ENCODE results near the gene THG1L.

The THG1L gene

GRCh38 chr5:157710431-157710830 lies 20.8 kb upstream of the THG1L start:
- Histone ChIP-seq H3K36me3 (ENCODE audit: insufficient read depth, low read length) (no peaks in the 10 kb centered on the region), H3K27ac (ENCODE audit: low read depth, low read length, poor library complexity, severe bottlenecking) (no peak overlapping the region), H2AFZ (ENCODE audit: low read length) (no peak overlapping the region), H3K4me3 (ENCODE audit: low read depth, low read length, poor library complexity, severe bottlenecking) (no peak overlapping the region), H3K79me2 (ENCODE audit: insufficient read depth, low read length) (no peaks in the 10 kb centered on the region), H3K4me1 (ENCODE audit: insufficient read depth, low read length, severe bottlenecking) (no peaks in the 10 kb centered on the region), H3K9ac (ENCODE audit: low read length) (no peak overlapping the region), H3K9me3 (ENCODE audit: low read length) (no peaks in the 10 kb centered on the region), H4K20me1 (ENCODE audit: insufficient read depth, low read length) (no peaks in the 10 kb centered on the region), H3K4me2 (ENCODE audit: low read length) (no peak overlapping the region), H3F3A (ENCODE audit: insufficient read depth, low read length) (no peaks in the 10 kb centered on the region), H3K9me2 (ENCODE audit: low read depth, low read length) (no peaks in the 10 kb centered on the region), H3K27me3 (ENCODE audit: insufficient read depth, low read length) (no peaks in the 10 kb centered on the region)
- TF ChIP-seq EZH2 (IDR thresholded peaks at IDR 0.05; ENCODE audit: borderline replicate concordance, low read length): no peak
- TF ChIP-seq, protein P1, sequence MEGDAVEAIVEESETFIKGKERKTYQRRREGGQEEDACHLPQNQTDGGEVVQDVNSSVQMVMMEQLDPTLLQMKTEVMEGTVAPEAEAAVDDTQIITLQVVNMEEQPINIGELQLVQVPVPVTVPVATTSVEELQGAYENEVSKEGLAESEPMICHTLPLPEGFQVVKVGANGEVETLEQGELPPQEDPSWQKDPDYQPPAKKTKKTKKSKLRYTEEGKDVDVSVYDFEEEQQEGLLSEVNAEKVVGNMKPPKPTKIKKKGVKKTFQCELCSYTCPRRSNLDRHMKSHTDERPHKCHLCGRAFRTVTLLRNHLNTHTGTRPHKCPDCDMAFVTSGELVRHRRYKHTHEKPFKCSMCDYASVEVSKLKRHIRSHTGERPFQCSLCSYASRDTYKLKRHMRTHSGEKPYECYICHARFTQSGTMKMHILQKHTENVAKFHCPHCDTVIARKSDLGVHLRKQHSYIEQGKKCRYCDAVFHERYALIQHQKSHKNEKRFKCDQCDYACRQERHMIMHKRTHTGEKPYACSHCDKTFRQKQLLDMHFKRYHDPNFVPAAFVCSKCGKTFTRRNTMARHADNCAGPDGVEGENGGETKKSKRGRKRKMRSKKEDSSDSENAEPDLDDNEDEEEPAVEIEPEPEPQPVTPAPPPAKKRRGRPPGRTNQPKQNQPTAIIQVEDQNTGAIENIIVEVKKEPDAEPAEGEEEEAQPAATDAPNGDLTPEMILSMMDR (IDR thresholded peaks at IDR 0.05; ENCODE audit: low read length): no peak

GRCh38 chr5:157710882-157711281 lies 20.3 kb upstream of the THG1L start:
- Histone ChIP-seq H3K27ac (ENCODE audit: low read depth, low read length, poor library complexity, severe bottlenecking) (no peak overlapping the region), H3F3A (ENCODE audit: insufficient read depth, low read length) (no peaks in the 10 kb centered on the region), H4K20me1 (ENCODE audit: insufficient read depth, low read length) (no peaks in the 10 kb centered on the region), H3K4me1 (ENCODE audit: insufficient read depth, low read length, severe bottlenecking) (no peaks in the 10 kb centered on the region), H3K79me2 (ENCODE audit: insufficient read depth, low read length) (no peaks in the 10 kb centered on the region), H3K27me3 (ENCODE audit: insufficient read depth, low read length) (no peaks in the 10 kb centered on the region), H3K4me3 (ENCODE audit: low read depth, low read length, poor library complexity, severe bottlenecking) (no peak overlapping the region), H3K36me3 (ENCODE audit: insufficient read depth, low read length) (no peaks in the 10 kb centered on the region), H3K4me2 (ENCODE audit: low read length) (no peak overlapping the region), H2AFZ (ENCODE audit: low read length) (no peak overlapping the region), H3K9me2 (ENCODE audit: low read depth, low read length) (no peaks in the 10 kb centered on the region), H3K9ac (ENCODE audit: low read length) (no peak overlapping the region), H3K9me3 (ENCODE audit: low read length) (no peaks in the 10 kb centered on the region)
- no peak for TF ChIP-seq EZH2 (IDR thresholded peaks at IDR 0.05; ENCODE audit: borderline replicate concordance, low read length)
- TF ChIP-seq, protein P1 (IDR thresholded peaks at IDR 0.05; ENCODE audit: low read length): no peak

GRCh38 chr5:157713830-157714595 lies 17.2 kb upstream of the THG1L start:
- no peak overlapping the region for H3K9ac ChIP-seq (ENCODE audit: low read length)
- no peaks in the 10 kb centered on the region for H3K9me3 ChIP-seq (ENCODE audit: low read length)
- H3K9me2 ChIP-seq (ENCODE audit: low read depth, low read length): no peaks in the 10 kb centered on the region
- no peaks in the 10 kb centered on the region for H3K4me1 ChIP-seq (ENCODE audit: insufficient read depth, low read length, severe bottlenecking)
- no peaks in the 10 kb centered on the region for H3K79me2 ChIP-seq (ENCODE audit: insufficient read depth, low read length)
- no peak overlapping the region for H2AFZ ChIP-seq (ENCODE audit: low read length)
- no peak overlapping the region for H3K27ac ChIP-seq (ENCODE audit: low read depth, low read length, poor library complexity, severe bottlenecking)
- no peaks in the 10 kb centered on the region for H3F3A ChIP-seq (ENCODE audit: insufficient read depth, low read length)
- no peaks in the 10 kb centered on the region for H3K36me3 ChIP-seq (ENCODE audit: insufficient read depth, low read length)
- no peak overlapping the region for H3K4me3 ChIP-seq (ENCODE audit: low read depth, low read length, poor library complexity, severe bottlenecking)
- TF ChIP-seq, protein P1 (IDR thresholded peaks at IDR 0.05; ENCODE audit: low read length): no peak
- TF ChIP-seq EZH2 (IDR thresholded peaks at IDR 0.05; ENCODE audit: borderline replicate concordance, low read length): no peak
- H3K27me3 ChIP-seq (ENCODE audit: insufficient read depth, low read length): no peaks in the 10 kb centered on the region
- H3K4me2 ChIP-seq (ENCODE audit: low read length): no peak overlapping the region
- no peaks in the 10 kb centered on the region for H4K20me1 ChIP-seq (ENCODE audit: insufficient read depth, low read length)
